Heart left ventricle (tissue), 16 donors: ENCODE results near the gene CHERP. TPM values are rescaled to one million over a fixed set of nuclear protein-coding genes. Genes with fewer than 3 reads are reported as not detected.
A peak's percentile ranks its signal among the peaks of the same experiment; 100 is the strongest.

Experiments used
- ATAC-seq, 4 donors: fragments of 200-7000 bp; cut with Tn5 transposase; one replicate each; pipeline ENCODE4 v1.9.1; 2020 to 2022; ENCODE audit warnings: moderate library complexity in 4 of 4, mild to moderate bottlenecking in 3 of 4, moderate number of reproducible peaks in 1 of 4
- DNase-seq, 5 donors: peaks; one replicate each; pipeline ENCODE4 v3.0.0-alpha.2; 2020
- H3K27ac ChIP-seq, 12 donors: fragments of 200-600 bp; sonication (generic) in 4 of 12; one replicate each; pipeline versions ENCODE4 v1.5.0 to v1.8.0; 2016 to 2022; ENCODE audit warnings: mild to moderate bottlenecking in 2 of 12
- H3K27me3 ChIP-seq, 9 donors: fragments of 200-600 bp; sonication (generic) in 2 of 9; one replicate each; pipeline versions ENCODE4 v1.5.1 to v1.8.0; 2016 to 2022; ENCODE audit warnings: mild to moderate bottlenecking in 3 of 9
- H3K36me3 ChIP-seq, 9 donors: fragments of 200-600 bp; sonication (generic) in 2 of 9; one replicate each; pipeline versions ENCODE4 v1.5.0 to v1.8.0; 2018 to 2022; ENCODE audit warnings: mild to moderate bottlenecking in 2 of 9
- H3K4me1 ChIP-seq, 12 donors: fragments of 200-600 bp; sonication (generic) in 4 of 12; one replicate each; pipeline versions ENCODE4 v1.5.0 to v1.8.0; 2016 to 2022; ENCODE audit warnings: mild to moderate bottlenecking in 3 of 12
- H3K4me3 ChIP-seq, 12 donors: fragments of 200-600 bp; sonication (generic) in 4 of 12; one replicate each; pipeline versions ENCODE4 v1.5.0 to v1.8.0; 2017 to 2022; ENCODE audit warnings: mild to moderate bottlenecking in 9 of 12, moderate library complexity in 4 of 12
- H3K9me3 ChIP-seq, 12 donors: fragments of 200-600 bp; sonication (generic) in 4 of 12; one replicate each; pipeline versions ENCODE4 v1.5.0 to v1.8.0; 2016 to 2022; ENCODE audit warnings: mild to moderate bottlenecking in 1 of 12
- CTCF ChIP-seq, 12 donors: fragments of 200-600 bp; sonication (generic) in 4 of 12; IDR thresholded peaks; one replicate each; pipeline versions ENCODE4 v1.5.0 to v1.8.0; 2018 to 2022; ENCODE audit warnings: antibody characterized with exemption in 12 of 12, mild to moderate bottlenecking in 5 of 12
- POLR2A ChIP-seq, 2 donors: fragments of 450-650 bp; IDR thresholded peaks; one replicate each; pipeline ENCODE4 v1.6.1; 2017; ENCODE audit warnings: antibody characterized with exemption in 2 of 2, mild to moderate bottlenecking in 2 of 2, moderate library complexity in 2 of 2
- WGBS, 4 donors: extraction: QIAGEN DNeasy Blood & Tissue Kit in 2 of 4; methylation state at CpG; one replicate each; pipeline versions ENCODE4 v1.1.5 to v1.1.7; 2013 to 2018; 5-methylcytosine and 5-hydroxymethylcytosine counted together
- intact Hi-C, 10 donors: fragments of 100-400 bp; cut with DNase I; formaldehyde crosslinking; loops; one replicate each; pipeline versions ENCODE4 v1.11.1 to v1.14.2; 2022
- polyA plus RNA-seq, 2 donors: library from polyadenylated mRNA; stranded (reverse); fragments of 200-250 nt; gene quantifications; one replicate each; pipeline ENCODE4 v1.2.3, GENCODE V29; 2013
- total RNA-seq, 9 donors: library from RNA; depleted of rRNA in 2 of 9; stranded (reverse); fragments of >200 nt in 2 of 9; fragmentation: NEBNext Ultra II Directional in 3 of 9; extraction: Animal tissue kit (Norgen Biotek cat#: 25700) in 3 of 9; gene quantifications; one replicate each; pipeline versions ENCODE4 v1.1.0 to v1.2.4, GENCODE V29; 2016 to 2023
- donor health status: ischemic (EF 13 %, LVEDD 7.1; RV severe dilation, severe dysfunction).
- donor health status: healthy with polysubstance abuse.
- donor health status: DM: no; HTN: yes; CAD: no.
- donor health status: DM: no; HTN: no; CAD: no.
- donor health status: ischemic (EF 25% LVEDD 6.9; RV normal size, moderate dysfunction).
- donor health status: ischemic (EF 25% LVEDD 5.7; RV mildly dilated, moderate dysfunction).
- donor health status: healthy.
- donor health status: DM: yes; HTN: yes; CAD: no.
- donor health status: ischemic (EF 35%, LVEDD 5.7; RV mildly dilated, moderate dysfunction).
- donor health status: nonischemic (EF 11% LVEDD 7.7; RV severe dilation, severe dysfunction).
- donor health status: DM: yes; HTN: yes; CAD: no.
- donor health status: PGD.
- donor health status: ischemic (EF 29% LVEDD 5.4; RV normal size, mild dysfunction).
- donor health status: nonischemic (EF 23%, LVEDD 6.1; RV moderate dilation, normal function).

The CHERP gene
- total and polyA plus RNA-seq, 11 donors = 5.7 to 24.6 (median 16.1) TPM

- DNase-seq = no peak
- Histone ChIP-seq H3K36me3 (peaks cover 0 to 67% (median 38%) of the 10 kb centered on the region in 9 donors), H3K27ac (no peak overlapping the region), H3K4me3 (peak overlapping the region in 3 of 12 donors; percentile 72 to 94 (median 90)), H3K9me3 (no peaks in the 10 kb centered on the region), H3K4me1 (peaks cover 7 to 58% (median 27%) of the 10 kb centered on the region in 12 donors), H3K27me3 (no peaks in the 10 kb centered on the region)
- no peak for ATAC-seq
- TF ChIP-seq POLR2A (IDR thresholded peaks at IDR 0.05) = no peak
- no peak for TF ChIP-seq CTCF (IDR thresholded peaks at IDR 0.05)
- intact Hi-C loops = loop anchor here in 7 of 10 donors (2.0 to 5.0 kb wide), 3 partner anchors 53 to 318 kb away; partner anchors contain the start of gene MED26 (in 5 of the 7)
Observed at GRCh38 chr19:16573925-16574324, 31.7 kb upstream of the CHERP start.

GRCh38 chr19:16573296-16573695 lies 31.1 kb upstream of the CHERP start:
- no peak for DNase-seq
- H3K27ac ChIP-seq = peak overlapping the region in 9 of 12 donors; percentile 70 to 93 (median 89)
- peaks cover 0 to 67% (median 38%) of the 10 kb centered on the region in 9 donors for H3K36me3 ChIP-seq
- H3K9me3 ChIP-seq = no peaks in the 10 kb centered on the region
- no peaks in the 10 kb centered on the region for H3K27me3 ChIP-seq
- H3K4me3 ChIP-seq = peak overlapping the region; percentile 69 to 98 (median 85)
- intact Hi-C loops = loop anchor here in 7 of 10 donors (2.0 to 5.0 kb wide), 3 partner anchors 54 to 319 kb away; partner anchors contain the start of gene MED26 (in 5 of the 7)
- WGBS, 4 donors = 68 to 70% (median 69%) methylated on average over 12 to 13 of the region's 13 CpGs
- no peak for ATAC-seq
- no peak for TF ChIP-seq CTCF (IDR thresholded peaks at IDR 0.05)
- TF ChIP-seq POLR2A (IDR thresholded peaks at IDR 0.05) = no peak
- H3K4me1 ChIP-seq = peaks cover 7 to 58% (median 27%) of the 10 kb centered on the region in 12 donors

GRCh38 chr19:16572332-16573211 lies 30.3 kb upstream of the CHERP start, which contains the start of gene SLC35E1:
SLC35E1 (minus strand) TSS chr19:16572415; CDS start chr19:16572364, 51 bp downstream.
- Histone ChIP-seq H3K4me3 (peak within 1 kb of the TSS; percentile 69 to 98 (median 85)), H3K36me3 (peaks cover 0 to 67% (median 35%) of the 10 kb centered on the region in 9 donors), H3K27me3 (no peaks in the 10 kb centered on the region), H3K4me1 (peaks cover 7 to 54% (median 27%) of the 10 kb centered on the region in 12 donors), H3K27ac (peak within 1 kb of the TSS; percentile 35 to 93 (median 86)), H3K9me3 (no peaks in the 10 kb centered on the region)
- peak; percentile 96 to 99 (median 98) for ATAC-seq
- 0% methylated on average over 20 to 83 of the region's 83 CpGs for WGBS, 4 donors
- DNase-seq = peak; percentile 94 to 98 (median 97)
- TF ChIP-seq CTCF (IDR thresholded peaks at IDR 0.05) = no peak
- TF ChIP-seq POLR2A (IDR thresholded peaks at IDR 0.05) = peak in 1 of 2 donors; percentile 70
- intact Hi-C loops = loop anchor here in 7 of 10 donors (1.0 to 5.0 kb wide), 5 partner anchors 30 to 320 kb away; partner anchors contain the start of genes MED26 (in 5 of the 7), CHERP (in 1 of the 7) and SMIM7 (in 1 of the 7)
